Stimulated activated effector memory CD8-positive, alpha-beta T cell treated with anti-CD3 and anti-CD28 coated beads, Interleukin-12 subunit alpha, Interleukin-12 subunit beta, amount 100 ng/mL, for 72 hours (primary cell): ENCODE measurements around the gene DIAPH3.
A peak's percentile ranks its signal among the peaks of the same experiment; 100 is the strongest.

Source experiments
- ATAC-seq: fragments of 150-1000 bp; cut with Tn5 transposase; 2 replicates; pipeline ENCODE4 v1.10.0; 2021
- DNase-seq, 2 donors: peaks; one replicate each; pipeline ENCODE4 v3.0.0; 2021 to 2022; ENCODE audit warnings: low spot score in 2 of 2
- H3K27ac Mint-ChIP-seq: one replicate; pipeline ENCODE4 v1.8.0; 2022; ENCODE audit warnings: mild to moderate bottlenecking, mixed read lengths
- H3K36me3 Mint-ChIP-seq: one replicate; pipeline ENCODE4 v1.8.0; 2022; ENCODE audit warnings: mild to moderate bottlenecking, mixed read lengths
- H3K4me1 Mint-ChIP-seq: one replicate; pipeline ENCODE4 v1.8.0; 2022; ENCODE audit warnings: mixed read lengths
- H3K4me3 Mint-ChIP-seq: one replicate; pipeline ENCODE4 v1.8.0; 2022; ENCODE audit warnings: mild to moderate bottlenecking, mixed read lengths
- H3K9me3 Mint-ChIP-seq: one replicate; pipeline ENCODE4 v1.8.0; 2022; ENCODE audit warnings: mixed read lengths

The DIAPH3 gene

GRCh38 chr13:60026286-60026685 lies 137.4 kb downstream of the DIAPH3 start:
- Mint-ChIP-seq H3K4me1 (no peaks in the 10 kb centered on the region), H3K27ac (no peak overlapping the region), H3K9me3 (peaks cover 5% of the 10 kb centered on the region), H3K36me3 (no peaks in the 10 kb centered on the region), H3K4me3 (no peak overlapping the region)
- ATAC-seq (no peak), DNase-seq (no peak)

- no peak for ATAC-seq
- DNase-seq = no peak
- no peaks in the 10 kb centered on the region for H3K4me1 Mint-ChIP-seq
- H3K27ac Mint-ChIP-seq = no peak overlapping the region
- peaks cover 5% of the 10 kb centered on the region for H3K9me3 Mint-ChIP-seq
- H3K36me3 Mint-ChIP-seq = no peaks in the 10 kb centered on the region
- H3K4me3 Mint-ChIP-seq = no peak overlapping the region
These were observed 143.4 kb downstream of the DIAPH3 start for GRCh38 chr13:60020288-60020687.

GRCh38 chr13:60019119-60019993 lies 144.4 kb downstream of the DIAPH3 start:
- Mint-ChIP-seq H3K4me3 (no peak overlapping the region), H3K9me3 (peaks cover 4% of the 10 kb centered on the region), H3K27ac (no peak overlapping the region), H3K4me1 (no peaks in the 10 kb centered on the region), H3K36me3 (no peaks in the 10 kb centered on the region)
- ATAC-seq (no peak), DNase-seq (no peak)

- H3K27ac Mint-ChIP-seq = no peak overlapping the region
- no peaks in the 10 kb centered on the region for H3K4me1 Mint-ChIP-seq
- no peaks in the 10 kb centered on the region for H3K9me3 Mint-ChIP-seq
- H3K36me3 Mint-ChIP-seq = no peaks in the 10 kb centered on the region
- H3K4me3 Mint-ChIP-seq = no peak overlapping the region
- ATAC-seq (no peak), DNase-seq (no peak)
These were observed 145.2 kb downstream of the DIAPH3 start for GRCh38 chr13:60018536-60018935.

- no peak overlapping the region for H3K4me3 Mint-ChIP-seq
- no peaks in the 10 kb centered on the region for H3K36me3 Mint-ChIP-seq
- ATAC-seq (no peak), DNase-seq (no peak)
- no peaks in the 10 kb centered on the region for H3K4me1 Mint-ChIP-seq
- no peaks in the 10 kb centered on the region for H3K9me3 Mint-ChIP-seq
- no peak overlapping the region for H3K27ac Mint-ChIP-seq
These were observed 147.5 kb downstream of the DIAPH3 start for GRCh38 chr13:60016229-60016628.

- ATAC-seq = no peak
- Mint-ChIP-seq H3K36me3 (no peaks in the 10 kb centered on the region), H3K4me1 (no peaks in the 10 kb centered on the region)
These were observed 150.6 kb downstream of the DIAPH3 start for GRCh38 chr13:60013166-60013565.

GRCh38 chr13:60012488-60012887 lies 151.2 kb downstream of the DIAPH3 start:
- no peak for DNase-seq
- Mint-ChIP-seq H3K4me3 (no peak overlapping the region), H3K4me1 (no peaks in the 10 kb centered on the region), H3K36me3 (no peaks in the 10 kb centered on the region), H3K27ac (no peak overlapping the region), H3K9me3 (no peaks in the 10 kb centered on the region)
- ATAC-seq = no peak

More at GRCh38 chr13:60013166-60013565, 150.6 kb downstream of the DIAPH3 start:
- no peak for DNase-seq
- no peak overlapping the region for H3K4me3 Mint-ChIP-seq
- H3K27ac Mint-ChIP-seq = no peak overlapping the region
- no peaks in the 10 kb centered on the region for H3K9me3 Mint-ChIP-seq

GRCh38 chr13:60009300-60010253 lies 154.2 kb downstream of the DIAPH3 start:
- no peak for DNase-seq
- Mint-ChIP-seq H3K4me3 (no peak overlapping the region), H3K9me3 (no peaks in the 10 kb centered on the region), H3K4me1 (no peaks in the 10 kb centered on the region), H3K36me3 (no peaks in the 10 kb centered on the region), H3K27ac (no peak overlapping the region)
- ATAC-seq = no peak

GRCh38 chr13:60001889-60002288 lies 161.8 kb downstream of the DIAPH3 start:
- H3K4me3 Mint-ChIP-seq = no peak overlapping the region
- DNase-seq = no peak
- no peaks in the 10 kb centered on the region for H3K36me3 Mint-ChIP-seq
- H3K4me1 Mint-ChIP-seq = no peaks in the 10 kb centered on the region
- ATAC-seq = peak; percentile 13
- no peak overlapping the region for H3K27ac Mint-ChIP-seq
- no peaks in the 10 kb centered on the region for H3K9me3 Mint-ChIP-seq

GRCh38 chr13:60000976-60001375 lies 162.8 kb downstream of the DIAPH3 start:
- Mint-ChIP-seq H3K36me3 (no peaks in the 10 kb centered on the region), H3K27ac (no peak overlapping the region), H3K9me3 (no peaks in the 10 kb centered on the region), H3K4me3 (no peak overlapping the region), H3K4me1 (no peaks in the 10 kb centered on the region)
- ATAC-seq (no peak), DNase-seq (no peak)

- ATAC-seq = no peak
- H3K27ac Mint-ChIP-seq = no peak overlapping the region
- no peaks in the 10 kb centered on the region for H3K9me3 Mint-ChIP-seq
- no peak overlapping the region for H3K4me3 Mint-ChIP-seq
- DNase-seq = no peak
- no peaks in the 10 kb centered on the region for H3K36me3 Mint-ChIP-seq
- H3K4me1 Mint-ChIP-seq = no peaks in the 10 kb centered on the region
These were observed 163.6 kb downstream of the DIAPH3 start for GRCh38 chr13:60000081-60000480.

- no peak overlapping the region for H3K27ac Mint-ChIP-seq
- H3K36me3 Mint-ChIP-seq = no peaks in the 10 kb centered on the region
- H3K9me3 Mint-ChIP-seq = no peaks in the 10 kb centered on the region
- H3K4me3 Mint-ChIP-seq = no peak overlapping the region
- ATAC-seq = no peak
- no peaks in the 10 kb centered on the region for H3K4me1 Mint-ChIP-seq
- no peak for DNase-seq
These were observed 165.8 kb downstream of the DIAPH3 start for GRCh38 chr13:59997976-59998375.

- H3K4me3 Mint-ChIP-seq = no peak overlapping the region
- no peaks in the 10 kb centered on the region for H3K9me3 Mint-ChIP-seq
- H3K27ac Mint-ChIP-seq = no peak overlapping the region
- no peak for DNase-seq
- H3K4me1 Mint-ChIP-seq = no peaks in the 10 kb centered on the region
- no peak for ATAC-seq
- H3K36me3 Mint-ChIP-seq = no peaks in the 10 kb centered on the region
These were observed 167.2 kb downstream of the DIAPH3 start for GRCh38 chr13:59996461-59996980.

GRCh38 chr13:59991395-59991794 lies 172.3 kb downstream of the DIAPH3 start:
- Mint-ChIP-seq H3K36me3 (no peaks in the 10 kb centered on the region), H3K4me1 (no peaks in the 10 kb centered on the region), H3K9me3 (no peaks in the 10 kb centered on the region), H3K4me3 (no peak overlapping the region), H3K27ac (no peak overlapping the region)
- DNase-seq (no peak), ATAC-seq (no peak)

GRCh38 chr13:59982631-59983382 lies 180.9 kb downstream of the DIAPH3 start:
- Mint-ChIP-seq H3K27ac (no peak overlapping the region), H3K9me3 (no peaks in the 10 kb centered on the region), H3K4me3 (no peak overlapping the region), H3K4me1 (no peaks in the 10 kb centered on the region), H3K36me3 (no peaks in the 10 kb centered on the region)
- no peak for ATAC-seq
- DNase-seq = no peak
